GM18507 (cell line): ENCODE results near the gene SEMA4A.
"Not testable (repeated sequence)": the region's sequence is repeated elsewhere in the genome, so short reads cannot be mapped to it uniquely, and the experiment has no call there.

ENCODE experiments used
- DNase-seq: peaks from one replicate; pipeline ENCODE4 v3.0.0; 2011; ENCODE audit warnings: low read depth; ENCODE audit not compliant: insufficient read length; ENCODE audit errors: extremely low spot score
- FAIRE-seq: peaks from 2 replicates; lab custom pipeline; 2011; peaks lifted over from hg19 to GRCh38; lab: Jason Lieb, UNC

The SEMA4A gene

GRCh38 chr1:156186347-156187177 lies 33.2 kb downstream of the SEMA4A start:
- not testable (repeated sequence) for DNase-seq, FAIRE-seq

GRCh38 chr1:156190265-156190664 lies 36.9 kb downstream of the SEMA4A start:
- DNase-seq, FAIRE-seq: not testable (repeated sequence)

- FAIRE-seq: no peak
- no peak for DNase-seq
These were observed 38.0 kb downstream of the SEMA4A start for GRCh38 chr1:156191292-156191964.

GRCh38 chr1:156193208-156193487 lies 39.8 kb downstream of the SEMA4A start:
- FAIRE-seq (peak; percentile 18), DNase-seq (no peak)

- FAIRE-seq: peak; percentile 99
These were observed 40.3 kb downstream of the SEMA4A start, which contains the start of gene SLC25A44 for GRCh38 chr1:156193488-156194299. Gene SLC25A44 (plus strand): TSS chr1:156194104. CDS start chr1:156199848, 5,744 bp downstream.

GRCh38 chr1:156194300-156194652 lies 40.9 kb downstream of the SEMA4A start:
- DNase-seq (no peak), FAIRE-seq (no peak)

More at GRCh38 chr1:156193488-156194299, 40.3 kb downstream of the SEMA4A start, which contains the start of gene SLC25A44:
- peak; percentile 87 for DNase-seq

GRCh38 chr1:156195853-156196252 lies 42.5 kb downstream of the SEMA4A start:
- no peak for FAIRE-seq
- DNase-seq: no peak

- DNase-seq (no peak), FAIRE-seq (no peak)
These were observed 43.1 kb downstream of the SEMA4A start for GRCh38 chr1:156196445-156196844.

GRCh38 chr1:156198831-156199349 lies 45.5 kb downstream of the SEMA4A start:
- FAIRE-seq: peak; percentile 70
- DNase-seq: no peak

GRCh38 chr1:156200044-156200443 lies 46.7 kb downstream of the SEMA4A start:
- FAIRE-seq: no peak
- no peak for DNase-seq

- FAIRE-seq: no peak
- DNase-seq: no peak
These were observed 49.9 kb downstream of the SEMA4A start for GRCh38 chr1:156203331-156203730.

- DNase-seq: no peak
- no peak for FAIRE-seq
These were observed 51.3 kb downstream of the SEMA4A start for GRCh38 chr1:156204686-156205085.

- FAIRE-seq (no peak), DNase-seq (no peak)
These were observed 57.9 kb downstream of the SEMA4A start for GRCh38 chr1:156211243-156211642.

GRCh38 chr1:156212130-156212529 lies 58.7 kb downstream of the SEMA4A start:
- no peak for DNase-seq
- FAIRE-seq: no peak

GRCh38 chr1:156212833-156213643 lies 59.7 kb downstream of the SEMA4A start, which contains the start of gene PMF1:
Gene PMF1 (plus strand): TSS chr1:156213007. CDS start chr1:156213016, 9 bp downstream.
- DNase-seq: peak; percentile 99
- no peak for FAIRE-seq

GRCh38 chr1:156213644-156213966 lies 60.2 kb downstream of the SEMA4A start:
- DNase-seq (no peak), FAIRE-seq (no peak)

GRCh38 chr1:156214024-156214748 lies 60.8 kb downstream of the SEMA4A start:
- FAIRE-seq: no peak

GRCh38 chr1:156216361-156217086 lies 63.1 kb downstream of the SEMA4A start:
- DNase-seq: not testable (repeated sequence)
- FAIRE-seq: peak; percentile 100

More at GRCh38 chr1:156214024-156214748, 60.8 kb downstream of the SEMA4A start:
- no peak for DNase-seq
